Small intestine (tissue), 7 donors: ENCODE results near the gene ALDH1A1. TPM values are rescaled to one million over a fixed set of nuclear protein-coding genes. Genes with fewer than 3 reads are reported as not detected.
"Not testable (repeated sequence)": the region's sequence is repeated elsewhere in the genome, so short reads cannot be mapped to it uniquely, and the experiment has no call there.

ENCODE experiments used
- DNase-seq, 2 donors: peaks; one replicate each; pipeline versions ENCODE4 v3.0.0 to v3.0.0-alpha.2; 2013
- FAIRE-seq: peaks from 2 replicates; lab custom pipeline; 2012; peaks lifted over from hg19 to GRCh38; lab: Jason Lieb, UNC
- H3K27ac ChIP-seq, 3 donors: one replicate each; pipeline ENCODE4 v1.5.1; 2013; ENCODE audit warnings: low read length in 2 of 3, mild to moderate bottlenecking in 2 of 3, control low read depth in 1 of 3, inconsistent platforms in 1 of 3, low read depth in 1 of 3, moderate library complexity in 1 of 3
- H3K27me3 ChIP-seq, 3 donors: one replicate each; pipeline ENCODE4 v1.6.1; 2013; ENCODE audit warnings: low read length in 3 of 3, inconsistent platforms in 1 of 3; ENCODE audit not compliant: control insufficient read depth in 3 of 3, insufficient read depth in 3 of 3
- H3K36me3 ChIP-seq, 3 donors: one replicate each; pipeline ENCODE4 v1.6.1; 2013; ENCODE audit warnings: low read length in 3 of 3, inconsistent platforms in 1 of 3, low read depth in 1 of 3, mild to moderate bottlenecking in 1 of 3, moderate library complexity in 1 of 3; ENCODE audit not compliant: control insufficient read depth in 3 of 3, insufficient read depth in 2 of 3
- H3K4me1 ChIP-seq, 3 donors: one replicate each; pipeline ENCODE4 v1.6.1; 2013; ENCODE audit warnings: low read length in 2 of 3, inconsistent platforms in 1 of 3, low read depth in 1 of 3, mild to moderate bottlenecking in 1 of 3, moderate library complexity in 1 of 3; ENCODE audit not compliant: control insufficient read depth in 3 of 3, insufficient read depth in 2 of 3
- H3K4me3 ChIP-seq, 3 donors: one replicate each; pipeline ENCODE4 v1.5.1; 2013; ENCODE audit warnings: low read length in 3 of 3, control low read depth in 1 of 3, inconsistent platforms in 1 of 3, low read depth in 1 of 3, mild to moderate bottlenecking in 1 of 3, moderate library complexity in 1 of 3
- H3K9me3 ChIP-seq, 2 donors: one replicate each; pipeline ENCODE4 v1.6.1; 2013; ENCODE audit warnings: low read depth in 1 of 2, low read length in 1 of 2; ENCODE audit not compliant: control insufficient read depth in 2 of 2, insufficient read depth in 1 of 2
- WGBS, 3 donors: extraction: QIAGEN DNeasy Blood & Tissue Kit; methylation state at CpG; one replicate each; pipeline ENCODE4 v1.1.7; 2013; 5-methylcytosine and 5-hydroxymethylcytosine counted together
- polyA plus RNA-seq, 4 donors: library from polyadenylated mRNA; stranded (reverse) in 3 of 4; unstranded in 1 of 4; fragments of 200-250 nt in 3 of 4; fragments of 120-200 nt in 1 of 4; gene quantifications; one replicate each; pipeline versions ENCODE4 v1.2.1 to v1.2.3, GENCODE V29; 2013
- donor health status: healthy with polysubstance abuse.
- donor health status: control.
- donor health status: control.
- donor health status: Bipolar disorder and iron deficiency.
- donor health status: healthy.

Gene ALDH1A1
- polyA plus RNA-seq, 4 donors = 181 to 828 (median 255) TPM

- Histone ChIP-seq H3K27ac (no peak overlapping the region), H3K4me1 (peaks cover 2 to 14% (median 5%) of the 10 kb centered on the region in 3 donors), H3K36me3 (no peaks in the 10 kb centered on the region), H3K27me3 (no peaks in the 10 kb centered on the region), H3K9me3 (no peaks in the 10 kb centered on the region), H3K4me3 (no peak overlapping the region)
- FAIRE-seq = no peak
- WGBS, 3 donors = 22 to 65% (median 41%) methylated on average over 3 of the region's 3 CpGs
- no peak for DNase-seq
Observed at GRCh38 chr9:72945391-72945790, 7.5 kb downstream of the ALDH1A1 start.

- Histone ChIP-seq H3K27ac (no peak overlapping the region), H3K36me3 (no peaks in the 10 kb centered on the region), H3K4me3 (no peak overlapping the region), H3K9me3 (no peaks in the 10 kb centered on the region), H3K27me3 (no peaks in the 10 kb centered on the region), H3K4me1 (peaks cover 2 to 8% (median 5%) of the 10 kb centered on the region in 3 donors)
- DNase-seq = no peak
- WGBS, 3 donors = 79 to 92% (median 80%) methylated on average over 2 of the region's 2 CpGs
- no peak for FAIRE-seq
Observed at GRCh38 chr9:72943844-72944462, 8.9 kb downstream of the ALDH1A1 start.

- Histone ChIP-seq H3K9me3 (no peaks in the 10 kb centered on the region), H3K4me1 (peaks cover 0 to 5% (median 2%) of the 10 kb centered on the region in 3 donors), H3K36me3 (peaks cover 0 to 3% (median 0%) of the 10 kb centered on the region in 3 donors), H3K4me3 (no peak overlapping the region), H3K27ac (no peak overlapping the region), H3K27me3 (no peaks in the 10 kb centered on the region)
- WGBS, 3 donors = 91 to 99% (median 93%) methylated on average over 2 of the region's 2 CpGs
- FAIRE-seq (no peak), DNase-seq (no peak)
Observed at GRCh38 chr9:72942451-72942850, 10.4 kb downstream of the ALDH1A1 start.

GRCh38 chr9:72939581-72939980 lies 13.3 kb downstream of the ALDH1A1 start:
- H3K4me3 ChIP-seq, FAIRE-seq, H3K9me3 ChIP-seq, DNase-seq, H3K4me1 ChIP-seq, H3K27ac ChIP-seq, H3K36me3 ChIP-seq, H3K27me3 ChIP-seq: not testable (repeated sequence)
- 89 to 95% (median 92%) methylated on average over 6 of the region's 6 CpGs for WGBS, 3 donors

- Histone ChIP-seq H3K36me3 (peaks cover 2 to 6% (median 2%) of the 10 kb centered on the region in 3 donors), H3K27ac (no peak overlapping the region), H3K27me3 (no peaks in the 10 kb centered on the region), H3K4me1 (peaks cover 2 to 4% (median 3%) of the 10 kb centered on the region in 3 donors), H3K4me3 (no peak overlapping the region), H3K9me3 (no peaks in the 10 kb centered on the region)
- 42 to 67% (median 47%) methylated on average over 4 of the region's 4 CpGs for WGBS, 3 donors
- no peak for FAIRE-seq
- no peak for DNase-seq
Observed at GRCh38 chr9:72937545-72937944, 15.3 kb downstream of the ALDH1A1 start.

GRCh38 chr9:72936679-72937078 lies 16.2 kb downstream of the ALDH1A1 start:
- Histone ChIP-seq H3K4me3 (no peak overlapping the region), H3K4me1 (peaks cover 2 to 4% (median 3%) of the 10 kb centered on the region in 3 donors), H3K36me3 (peaks cover 2 to 6% (median 2%) of the 10 kb centered on the region in 3 donors), H3K9me3 (no peaks in the 10 kb centered on the region), H3K27ac (no peak overlapping the region), H3K27me3 (no peaks in the 10 kb centered on the region)
- FAIRE-seq (no peak), DNase-seq (no peak)
- WGBS, 3 donors = 21 to 63% (median 31%) methylated on average over 2 of the region's 2 CpGs

- H3K27me3 ChIP-seq = no peaks in the 10 kb centered on the region
- peaks cover 2 to 4% (median 3%) of the 10 kb centered on the region in 3 donors for H3K4me1 ChIP-seq
- FAIRE-seq (no peak), DNase-seq (no peak)
- H3K4me3 ChIP-seq = no peak overlapping the region
- peaks cover 2 to 6% (median 2%) of the 10 kb centered on the region in 3 donors for H3K36me3 ChIP-seq
- 30 to 70% (median 33%) methylated on average over 2 of the region's 2 CpGs for WGBS, 3 donors
- H3K9me3 ChIP-seq = no peaks in the 10 kb centered on the region
- H3K27ac ChIP-seq = no peak overlapping the region
Observed at GRCh38 chr9:72936266-72936665, 16.6 kb downstream of the ALDH1A1 start.

GRCh38 chr9:72935595-72935994 lies 17.3 kb downstream of the ALDH1A1 start:
- Histone ChIP-seq H3K36me3 (peaks cover 2 to 6% (median 5%) of the 10 kb centered on the region in 3 donors), H3K4me3 (no peak overlapping the region), H3K4me1 (peaks cover 2 to 4% (median 3%) of the 10 kb centered on the region in 3 donors), H3K27me3 (no peaks in the 10 kb centered on the region), H3K9me3 (no peaks in the 10 kb centered on the region), H3K27ac (no peak overlapping the region)
- no peak for FAIRE-seq
- WGBS, 3 donors = 87 to 91% (median 89%) methylated on average over 4 of the region's 4 CpGs
- no peak for DNase-seq
